ENCODE data around the gene DENR.
"Not testable (repeated sequence)": the region's sequence is repeated elsewhere in the genome, so short reads cannot be mapped to it uniquely, and the experiment has no call there.

The DENR gene, protein sequence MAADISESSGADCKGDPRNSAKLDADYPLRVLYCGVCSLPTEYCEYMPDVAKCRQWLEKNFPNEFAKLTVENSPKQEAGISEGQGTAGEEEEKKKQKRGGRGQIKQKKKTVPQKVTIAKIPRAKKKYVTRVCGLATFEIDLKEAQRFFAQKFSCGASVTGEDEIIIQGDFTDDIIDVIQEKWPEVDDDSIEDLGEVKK

DNA sequence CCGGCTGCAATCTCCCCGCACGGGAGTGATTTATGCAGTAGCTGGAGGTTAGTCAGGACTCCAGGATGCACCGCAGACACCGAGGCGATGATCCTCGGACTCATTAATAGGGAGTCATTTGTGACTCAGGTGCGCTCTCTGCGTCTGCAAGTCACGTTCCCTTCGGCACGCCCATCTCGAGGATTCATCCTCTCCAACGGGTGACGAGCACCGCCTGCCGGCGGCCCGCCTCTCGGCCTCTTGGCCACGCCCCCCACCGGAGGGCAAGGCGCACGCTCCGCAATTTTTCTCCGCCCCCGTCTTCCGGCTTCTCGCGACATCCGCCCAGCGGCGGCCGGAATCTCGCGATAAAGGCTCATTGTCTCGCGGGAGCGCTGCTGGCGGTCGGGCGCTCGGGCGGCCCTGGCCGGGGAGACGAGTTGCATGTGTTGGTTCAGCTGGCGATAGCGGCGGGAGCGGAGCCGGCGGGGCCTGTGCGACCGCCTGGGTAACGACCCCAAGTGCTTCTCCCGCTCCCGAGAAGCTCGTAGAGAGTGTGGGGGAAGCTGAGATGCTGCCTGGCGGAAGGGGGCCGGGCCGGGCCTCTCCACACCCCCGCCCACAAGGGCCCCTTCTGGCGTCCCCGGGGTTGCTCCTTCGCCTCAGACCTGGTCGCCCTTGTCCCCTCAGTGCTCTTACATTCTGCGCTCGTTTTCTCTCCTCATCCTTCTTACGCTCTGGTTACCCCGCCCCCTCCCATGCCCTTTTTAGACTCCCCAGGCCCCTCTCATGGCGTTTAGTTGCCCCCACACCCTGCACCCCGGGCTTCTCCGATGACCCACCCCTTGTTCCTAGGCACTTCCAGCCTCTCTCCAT lies at the start of gene DENR:
Gene DENR (plus strand): TSS at position 361 of the 855 bp plus-strand sequence. CDS start 878 bp downstream, outside the sequence.
- DNase-seq, result peak; percentile 95

DNA sequence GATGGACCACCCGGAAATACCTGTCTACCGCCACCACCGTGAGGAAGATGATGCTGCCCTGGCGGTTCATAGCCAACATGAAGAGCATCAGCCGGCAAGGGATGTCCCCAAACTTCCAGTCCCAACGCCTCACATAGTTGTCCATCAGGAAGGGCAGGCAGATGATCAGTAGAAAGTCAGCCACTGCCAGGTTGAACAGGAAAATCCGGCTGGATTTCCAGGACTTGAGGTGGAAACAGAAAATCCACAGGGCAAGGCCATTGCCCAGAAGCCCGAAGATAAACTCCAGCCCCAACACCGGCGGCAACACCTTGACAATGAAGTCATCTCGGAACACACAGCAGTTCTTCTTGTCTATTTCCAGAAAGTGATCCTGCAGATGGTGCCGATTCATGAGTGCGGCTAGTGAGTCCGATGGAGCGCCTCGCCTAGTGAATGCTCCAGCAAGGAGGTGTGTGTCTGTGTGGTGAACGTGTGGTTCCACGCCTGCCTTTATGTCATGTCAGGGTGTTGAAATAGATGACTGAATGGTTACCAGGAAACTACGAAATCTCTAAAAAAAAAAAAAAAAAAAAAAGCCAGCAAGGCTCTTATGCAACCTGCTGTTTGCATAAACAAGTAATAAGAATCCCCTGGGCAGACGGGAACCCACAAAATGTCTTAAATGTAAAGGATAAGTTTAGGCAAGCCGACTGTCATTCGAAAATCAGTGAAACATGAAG lies 49.6 kb upstream of the DENR start, which contains the start of gene HCAR2:
Gene HCAR2 (minus strand): TSS at position 468 of the 722 bp plus-strand sequence. CDS start 74 bp downstream, at position 394.
- DNase-seq, result peak; percentile 33

DNA sequence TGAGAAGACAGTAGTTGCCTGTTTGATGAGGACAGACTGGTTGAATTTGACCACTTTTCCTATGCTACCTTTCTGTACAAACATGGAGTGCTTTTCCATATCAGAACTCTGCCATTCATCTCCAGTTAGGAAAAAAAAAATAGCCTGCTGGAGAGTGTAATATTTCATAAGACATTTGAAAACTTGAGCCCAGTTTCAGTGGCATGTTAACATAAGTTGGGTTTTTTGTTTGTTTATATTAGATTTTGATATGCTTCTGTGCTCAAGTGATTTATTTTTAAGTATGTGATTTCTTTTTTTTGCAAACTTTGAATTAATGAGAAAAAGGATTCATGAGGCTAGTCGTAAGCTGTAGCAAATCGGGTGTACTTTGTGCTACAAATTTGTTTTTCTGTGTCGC lies 48.8 kb upstream of the DENR start:
- DNase-seq, result not testable (repeated sequence)

DNA sequence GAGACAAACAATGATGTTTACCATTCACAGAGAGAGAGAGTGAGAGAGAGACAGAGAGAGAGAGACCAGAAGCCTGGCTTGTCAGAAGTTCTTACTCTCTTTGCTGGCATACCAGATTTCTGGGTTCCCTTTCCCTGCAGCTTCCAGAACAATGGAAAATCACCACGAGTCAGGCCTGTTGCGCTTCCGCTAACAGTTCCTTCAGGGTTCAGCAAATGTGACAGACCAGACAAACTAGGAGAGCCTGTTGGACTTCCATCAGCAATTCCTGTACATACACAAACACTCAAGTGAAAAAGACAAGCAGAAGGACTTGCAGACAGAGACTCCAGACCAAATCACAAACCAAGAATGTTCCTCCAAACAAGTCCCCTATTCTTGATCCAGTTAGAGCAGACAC lies 43.3 kb upstream of the DENR start:
- DNase-seq, result not testable (repeated sequence)

DNA sequence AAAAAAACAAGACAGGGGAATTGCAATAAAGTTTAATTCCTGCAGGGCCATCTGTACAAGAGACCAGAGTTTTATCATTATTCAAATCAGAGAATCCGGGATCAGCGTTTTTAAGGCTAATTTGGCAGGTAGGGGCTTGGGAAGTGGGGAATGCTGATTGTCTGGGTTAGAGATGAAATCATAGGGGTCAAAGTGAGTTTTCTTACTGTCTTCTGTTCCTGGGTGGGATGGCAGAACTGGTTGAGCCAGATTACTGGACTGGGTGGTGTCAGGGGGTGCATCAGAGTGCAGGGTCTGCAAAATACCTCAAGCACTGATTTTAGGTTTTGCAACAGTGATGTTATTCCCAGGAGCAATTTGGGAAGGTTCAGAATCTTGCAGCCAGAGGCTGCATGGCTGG lies 42.3 kb upstream of the DENR start:
- DNase-seq, result not testable (repeated sequence)

DNA sequence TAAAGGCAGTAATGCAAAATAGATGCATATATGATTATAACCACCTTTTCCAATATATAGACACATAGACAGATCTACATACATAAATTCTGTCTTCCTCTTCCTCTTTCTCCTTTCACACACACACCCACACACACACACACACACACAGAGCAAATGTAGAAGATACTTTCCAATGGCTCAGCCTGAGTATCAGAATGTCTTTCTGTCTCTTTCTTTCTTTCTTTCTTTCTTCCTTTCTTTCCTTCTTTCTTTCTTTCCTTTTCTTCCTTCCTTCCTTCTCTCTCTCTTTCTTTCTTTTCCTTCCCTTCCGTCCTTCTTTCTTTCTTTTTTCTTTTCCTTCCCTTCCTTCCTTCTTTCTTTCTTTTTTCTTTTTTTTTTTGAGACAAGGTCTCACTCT lies 41.4 kb upstream of the DENR start:
- DNase-seq, result not testable (repeated sequence)

DNA sequence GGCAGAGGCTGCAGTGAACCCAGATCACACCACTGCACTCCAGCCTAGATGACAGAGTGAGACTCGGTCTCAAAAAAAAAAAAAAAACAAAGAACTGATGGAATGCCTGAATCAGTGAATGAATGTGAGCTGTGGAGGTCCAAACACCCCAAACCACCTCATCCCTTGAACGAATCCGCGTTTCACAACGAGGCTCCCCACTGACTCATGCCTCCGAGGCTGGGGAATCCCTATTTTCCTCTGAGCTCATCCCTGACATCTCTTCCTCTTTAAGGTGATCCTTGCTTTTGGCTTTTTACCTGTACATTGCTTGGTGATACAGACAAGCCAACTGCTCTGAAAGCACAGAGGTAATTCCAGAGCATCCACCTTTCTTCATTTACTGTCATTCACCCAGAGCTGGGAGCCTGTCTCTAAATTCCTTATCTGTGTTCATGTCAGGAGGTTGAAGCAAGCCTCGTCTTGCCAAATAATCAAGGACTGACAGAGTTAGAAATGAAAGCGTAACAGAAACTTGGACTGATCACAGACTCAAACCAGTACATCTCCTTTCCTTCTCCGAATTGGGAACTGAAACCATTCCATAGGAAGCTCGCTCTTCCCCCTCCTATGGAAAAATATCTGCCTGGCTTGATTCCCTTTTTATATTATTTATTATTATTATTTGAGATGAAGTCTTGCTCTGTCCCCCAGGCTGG lies 39.0 kb upstream of the DENR start:
- not testable (repeated sequence) for DNase-seq

DNA sequence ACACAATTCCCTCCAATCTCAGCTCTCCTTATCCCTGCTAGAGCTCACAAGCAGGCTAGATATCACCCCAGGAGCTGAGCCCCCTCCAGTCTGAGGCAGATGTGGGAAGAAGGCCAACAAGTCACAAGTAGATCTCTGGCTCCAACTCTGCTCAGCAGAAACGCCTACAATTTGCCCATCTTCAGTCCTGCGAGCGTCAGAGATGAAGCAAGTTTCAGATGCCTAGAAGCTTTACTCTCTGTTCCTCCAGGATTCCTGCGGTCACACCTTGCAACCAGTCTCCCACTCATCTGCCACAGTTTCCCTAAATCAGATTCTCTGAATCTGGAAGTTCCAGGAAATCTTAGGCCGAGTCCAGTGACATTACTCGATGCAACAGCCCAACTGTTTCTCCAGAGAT lies 37.4 kb upstream of the DENR start:
- DNase-seq, result not testable (repeated sequence)

DNA sequence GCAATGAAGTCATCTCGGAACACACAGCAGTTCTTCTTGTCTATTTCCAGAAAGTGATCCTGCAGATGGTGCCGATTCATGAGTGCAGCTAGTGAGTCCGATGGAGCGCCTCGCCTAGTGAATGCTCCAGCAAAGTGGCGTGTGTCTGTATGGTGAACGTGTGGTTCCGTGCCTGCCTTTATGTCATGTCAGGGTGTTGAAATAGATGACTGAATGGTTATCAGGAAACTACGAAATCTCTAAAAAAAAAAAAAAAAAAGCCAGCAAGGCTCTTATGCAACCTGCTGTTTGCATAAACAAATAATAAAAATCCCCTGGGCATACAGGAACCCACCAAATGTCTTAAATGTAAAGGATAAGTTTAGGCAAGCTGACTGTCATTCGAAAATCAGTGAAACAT lies 36.0 kb upstream of the DENR start, which contains the start of gene HCAR3:
Gene HCAR3 (minus strand): TSS at position 154 of the 400 bp plus-strand sequence. CDS start 74 bp downstream, at position 80.
- not testable (repeated sequence) for DNase-seq

DNA sequence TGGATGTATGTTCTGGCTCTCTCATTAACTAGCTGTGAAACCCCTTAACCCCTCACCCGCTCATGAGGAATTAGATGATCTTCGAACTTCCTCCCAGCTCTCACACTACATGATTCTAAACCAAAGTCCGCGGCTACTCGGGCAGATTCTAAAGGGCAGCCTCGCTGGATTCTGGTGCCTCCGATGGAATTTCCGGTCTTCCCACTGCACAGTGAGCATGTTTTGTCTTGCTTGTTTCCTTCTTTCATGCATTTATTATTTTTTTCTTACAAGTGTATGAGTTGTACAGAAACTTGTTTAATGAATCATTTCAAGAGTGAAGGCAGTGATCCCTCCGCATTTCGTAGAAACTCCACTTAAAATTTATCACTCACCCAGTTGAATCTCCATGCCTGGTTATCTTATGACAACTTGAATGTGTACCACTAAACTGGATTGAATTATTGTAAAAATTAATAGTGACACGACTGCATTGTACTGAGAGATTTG lies 31.5 kb upstream of the DENR start:
- no peak for DNase-seq

DNA sequence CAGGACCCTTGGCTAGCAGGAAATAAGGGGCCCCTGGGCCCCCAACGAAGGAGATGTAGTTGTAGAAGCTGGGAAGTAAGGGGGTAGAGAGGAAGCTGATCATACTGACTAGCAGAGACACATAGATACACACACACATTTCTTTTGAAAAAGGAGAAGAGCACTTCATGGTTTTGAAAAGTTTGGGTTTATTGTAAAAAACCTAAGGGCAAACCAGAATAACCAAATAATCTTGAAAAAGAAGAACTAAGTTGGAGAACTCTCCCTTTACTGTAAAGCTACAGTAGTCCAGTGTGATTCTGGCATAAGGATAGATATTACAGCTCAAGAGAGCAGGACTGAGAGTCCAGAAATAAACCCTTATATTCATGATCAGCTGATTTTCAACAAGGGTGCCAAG lies 30.2 kb upstream of the DENR start:
- DNase-seq, result no peak

DNA sequence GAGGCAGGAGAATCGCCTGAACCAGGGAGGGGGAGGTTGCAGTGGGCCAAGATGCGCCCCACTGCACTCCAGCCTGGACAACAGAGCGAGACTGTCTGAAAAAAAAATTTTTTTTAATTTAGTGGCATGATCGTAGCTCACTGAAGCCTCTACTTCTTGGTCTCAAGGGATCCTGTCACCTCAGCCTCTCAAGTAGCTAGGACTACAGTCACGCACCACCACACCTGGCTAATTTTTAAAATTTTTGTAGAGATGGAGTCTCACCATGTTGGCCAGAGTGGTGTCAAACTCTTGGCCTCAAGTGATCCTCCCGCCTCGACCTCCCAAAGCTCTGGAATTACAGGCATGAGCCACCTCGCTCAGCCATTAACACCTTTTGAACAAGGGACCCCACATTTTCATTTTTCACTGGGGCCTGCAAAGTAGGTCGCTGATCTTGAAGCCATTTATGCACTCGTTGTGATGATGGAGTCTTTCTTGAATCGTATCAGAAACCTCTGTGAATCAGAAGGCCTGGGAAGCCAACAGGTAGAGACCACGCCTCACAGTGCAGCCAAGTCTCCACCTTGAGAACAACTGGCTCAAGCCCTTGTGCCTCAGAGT lies 27.9 kb upstream of the DENR start:
- DNase-seq, result peak; percentile 17

DNA sequence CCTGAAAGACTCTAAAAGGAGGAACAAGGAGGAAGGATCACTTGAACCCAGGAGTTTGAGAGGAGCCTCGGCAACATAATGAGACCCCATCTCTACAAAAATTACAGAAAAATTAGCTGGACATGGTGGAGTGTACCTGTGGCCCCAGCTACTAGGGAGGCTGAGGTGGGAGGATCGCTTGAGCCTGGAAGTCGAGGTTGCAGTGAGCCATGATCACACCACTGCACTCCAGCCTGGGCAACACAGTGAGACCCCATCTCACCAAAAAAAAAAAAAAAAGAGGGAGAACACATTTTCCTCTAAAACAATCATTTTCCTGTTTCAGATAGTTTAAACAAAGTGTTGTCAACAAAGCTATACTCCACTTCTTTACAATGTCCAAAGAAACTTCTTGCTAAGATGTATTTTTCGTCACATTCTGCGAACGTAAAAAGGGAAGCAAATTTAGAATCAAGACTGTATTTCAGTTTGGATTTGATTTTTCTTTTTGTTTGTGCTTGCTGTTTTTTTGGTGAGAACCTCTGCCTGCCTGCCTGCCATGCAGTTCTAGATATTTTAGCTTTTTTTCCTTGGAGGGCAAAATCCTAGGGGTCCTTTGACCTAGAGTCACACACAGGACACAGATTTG lies 27.1 kb upstream of the DENR start:
- DNase-seq, result no peak

DNA sequence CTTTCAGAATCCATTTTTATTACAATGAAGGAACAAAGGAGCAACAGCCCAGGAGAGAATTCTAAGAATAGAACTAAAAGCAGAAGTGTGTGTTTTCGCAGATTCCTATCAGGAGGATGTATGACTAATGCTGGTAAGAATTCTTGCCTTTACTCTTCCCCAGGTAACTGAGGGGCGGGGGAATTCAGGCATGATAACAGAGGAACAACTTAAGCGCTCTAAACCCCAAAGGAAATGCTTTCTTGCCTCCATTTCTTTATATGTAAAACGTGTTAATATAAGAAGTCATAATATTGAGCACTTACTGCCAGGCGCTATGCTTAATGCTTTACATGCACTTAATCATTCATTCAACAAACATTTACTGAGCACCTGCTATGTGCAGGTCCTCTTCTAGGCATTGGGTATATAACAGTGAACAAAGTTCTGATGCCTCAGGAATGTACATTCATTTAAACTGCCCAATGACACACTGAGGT lies 26.5 kb upstream of the DENR start:
- no peak for DNase-seq

DNA sequence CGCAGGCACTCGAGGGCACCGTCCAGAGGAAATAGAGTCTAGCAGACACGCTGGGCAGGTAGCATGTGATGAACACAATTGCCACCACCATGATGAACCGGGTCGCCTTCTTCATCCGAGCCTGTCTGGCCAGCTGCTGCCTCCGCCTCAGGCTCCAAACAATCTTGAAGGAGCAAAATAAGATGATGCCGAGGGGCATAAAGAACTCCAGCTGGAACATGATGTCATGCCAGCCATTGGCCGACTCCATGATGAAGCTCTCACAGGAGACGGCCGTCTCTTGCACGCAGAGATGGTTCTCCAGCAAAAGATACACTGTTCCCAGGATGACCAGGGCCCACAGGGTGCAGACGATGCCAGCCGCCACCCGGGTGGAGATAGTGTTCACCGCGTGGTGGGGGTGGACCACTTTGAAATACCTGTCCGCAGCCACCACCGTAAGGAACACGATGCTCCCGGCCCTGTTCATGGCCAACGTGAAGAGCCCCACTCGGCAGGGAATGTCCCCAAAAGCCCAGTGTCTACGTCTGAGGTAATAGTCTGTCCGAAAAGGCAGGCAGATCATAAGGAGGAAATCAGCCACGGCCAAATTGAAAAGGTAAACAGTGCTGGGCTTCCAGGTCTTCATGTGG lies 22.9 kb upstream of the DENR start:
- peak; percentile 63 for DNase-seq

DNA sequence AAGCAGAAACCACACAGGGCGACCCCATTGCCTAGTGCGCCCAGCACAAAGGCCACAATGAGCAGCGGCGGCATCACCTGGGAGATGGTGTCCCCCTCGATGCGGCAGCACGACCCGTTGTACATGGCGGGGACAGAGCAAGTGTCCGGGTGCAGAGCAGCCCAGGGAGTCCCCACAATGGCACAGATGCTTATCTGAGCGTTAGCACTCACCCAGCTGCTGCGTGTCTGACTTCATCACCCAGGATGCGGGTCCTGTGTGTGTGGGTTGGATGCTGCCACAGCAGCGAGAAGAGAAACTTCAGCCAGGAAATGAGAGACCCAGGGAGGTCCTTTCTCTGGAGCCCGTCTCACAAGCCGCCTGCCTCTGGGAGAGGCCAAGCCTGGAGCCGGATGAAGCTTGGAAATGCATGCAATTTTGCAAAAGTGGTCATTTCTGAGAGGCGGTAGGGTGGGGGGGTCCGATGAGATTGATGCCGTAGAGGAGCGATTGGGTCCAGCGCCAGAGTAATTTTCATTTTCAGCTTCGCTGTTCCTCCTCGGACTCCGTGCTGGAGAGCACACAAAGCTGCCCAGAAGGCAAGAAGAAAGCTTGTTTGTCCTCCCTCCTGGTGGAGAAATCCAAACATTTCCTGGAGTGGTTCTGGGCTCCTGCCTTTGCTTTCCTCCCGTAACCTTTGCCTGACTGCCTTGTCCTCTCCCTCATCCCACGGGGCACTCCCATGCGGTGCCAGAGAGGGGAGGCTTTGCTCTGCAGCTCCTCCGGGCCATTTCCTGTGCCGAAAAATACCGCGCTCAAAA lies 22.2 kb upstream of the DENR start, which contains the start of gene HCAR1:
Gene HCAR1 (minus strand): TSS at position 630 of the 800 bp plus-strand sequence. CDS start 505 bp downstream, at position 125.
- peak; percentile 70 for DNase-seq

DNA sequence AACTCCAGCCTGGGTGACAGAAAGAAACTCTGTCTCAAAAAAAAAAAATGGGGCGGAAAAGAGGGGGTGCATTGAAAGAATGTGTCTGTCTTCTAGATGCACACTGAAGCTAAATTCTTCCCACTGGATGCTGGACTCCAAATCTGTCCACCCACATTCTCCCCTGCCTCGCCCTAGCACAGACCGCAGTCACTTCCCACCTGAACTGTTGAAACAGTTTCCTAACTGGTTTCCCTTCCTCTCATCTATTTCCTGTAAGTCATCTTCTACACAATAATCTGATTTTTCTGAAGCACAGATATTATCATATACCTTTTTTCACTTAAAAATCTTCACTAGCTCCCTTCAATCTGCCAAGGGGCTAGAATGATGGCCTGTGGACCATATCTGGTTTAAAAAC lies 20.5 kb upstream of the DENR start:
- no peak for DNase-seq

DNA sequence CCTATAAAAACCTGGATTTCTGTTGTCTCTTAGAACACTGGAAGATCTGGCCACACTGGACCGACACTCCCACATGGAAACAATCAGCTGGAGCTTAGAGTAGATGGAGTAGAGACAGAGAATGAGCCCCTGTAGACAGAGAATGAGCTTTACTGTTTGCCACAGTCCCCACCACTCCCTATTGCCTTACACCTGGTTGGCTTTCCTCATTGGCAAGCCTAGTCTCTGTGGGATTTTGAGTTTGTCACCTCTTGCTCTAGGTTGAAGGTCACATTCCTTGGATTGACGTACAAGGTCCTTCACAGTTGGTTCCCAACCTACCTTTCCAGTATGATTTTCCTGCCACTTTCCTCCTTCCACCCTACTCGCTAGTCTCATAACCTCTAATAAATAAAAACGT lies 20.0 kb upstream of the DENR start:
- no peak for DNase-seq

DNA sequence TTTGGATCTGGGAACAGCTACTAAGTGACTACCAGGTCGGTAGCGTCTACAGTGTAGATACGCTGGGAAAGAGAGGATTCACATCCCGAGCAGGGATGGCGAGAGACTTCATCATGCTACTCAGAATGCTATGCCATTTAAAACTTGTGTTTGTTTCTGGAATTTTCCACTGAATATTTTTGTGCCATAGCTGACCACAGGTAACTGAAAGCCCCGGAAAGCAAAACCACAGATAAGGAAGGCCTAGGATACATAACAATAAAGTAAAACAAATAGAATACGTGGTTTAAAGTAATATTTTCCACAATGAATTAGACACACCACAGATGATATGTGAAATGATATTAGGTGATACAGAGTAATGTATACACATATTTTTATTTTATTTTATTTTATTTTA lies 14.1 kb upstream of the DENR start:
- no peak for DNase-seq

DNA sequence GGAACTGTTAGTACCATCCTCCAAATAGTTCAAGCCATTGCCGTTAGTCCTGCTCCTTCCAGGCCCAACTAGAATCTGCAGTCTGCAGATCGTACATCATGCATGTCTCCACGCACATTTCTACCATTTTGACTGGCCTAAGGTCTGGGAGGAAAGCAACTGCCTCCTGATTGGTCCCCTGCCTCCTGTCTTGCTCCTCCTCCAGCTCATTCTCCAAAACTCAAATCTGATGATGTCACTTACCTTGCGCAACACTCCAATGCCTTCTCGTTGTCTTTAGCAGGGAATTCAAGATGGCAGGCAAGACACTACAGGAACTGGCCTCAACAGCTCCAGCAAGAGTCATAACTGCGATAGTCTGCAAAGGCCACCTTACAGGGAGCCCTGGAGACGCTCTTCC lies 12.3 kb upstream of the DENR start:
- no peak for DNase-seq

Measured in DMS79 treated with DMSO at 0.1 percent for 48 hours (cell line).